Body of pancreas (tissue), 4 donors: ENCODE measurements around the gene DNAH12. TPM values are rescaled to one million over a fixed set of nuclear protein-coding genes. Genes with fewer than 3 reads are reported as not detected.

ENCODE experiments used
- ATAC-seq: fragments of 150-250 bp; one replicate; pipeline ENCODE4 v1.9.1; 2016
- DNase-seq, 4 donors: peaks; one replicate each; pipeline ENCODE4 v3.0.0-alpha.2; 2019
- H3K27ac ChIP-seq, 4 donors: fragments of 200-600 bp; sonication (generic); 1 replicate in 3 of 4; 2 replicates in 1 of 4; pipeline versions ENCODE4 v1.5.1 to v1.6.1; 2016 to 2019; ENCODE audit warnings: mild to moderate bottlenecking in 1 of 4, mixed read lengths in 1 of 4, moderate library complexity in 1 of 4
- H3K27me3 ChIP-seq, 2 donors: fragments of 200-600 bp; sonication (generic); one replicate each; pipeline ENCODE4 v1.6.0; 2016; ENCODE audit warnings: mild to moderate bottlenecking in 1 of 2
- H3K36me3 ChIP-seq, 2 donors: fragments of 200-600 bp; sonication (generic); replicated peaks in 1 of 2; 2 replicates each; pipeline ENCODE4 v1.5.1; 2016; ENCODE audit warnings: low read depth in 2 of 2; ENCODE audit not compliant: insufficient read depth in 1 of 2
- H3K4me1 ChIP-seq: fragments of 200-600 bp; sonication (generic); one replicate; pipeline ENCODE4 v1.6.0; 2016
- H3K4me3 ChIP-seq, 2 donors: fragments of 200-600 bp; sonication (generic); 1 replicate in 1 of 2; 2 replicates in 1 of 2; pipeline ENCODE4 v1.5.1; 2016 to 2019
- H3K9me3 ChIP-seq, 3 donors: fragments of 200-600 bp; sonication (generic); 1 replicate in 2 of 3; 2 replicates in 1 of 3; pipeline ENCODE4 v1.5.1; 2016
- POLR2A ChIP-seq, 3 donors: fragments of 450-650 bp; IDR thresholded peaks; one replicate each; pipeline ENCODE4 v1.6.1; 2016; ENCODE audit warnings: antibody characterized with exemption in 3 of 3, mild to moderate bottlenecking in 2 of 3
- WGBS, 2 donors: methylation state at CpG; one replicate each; pipeline ENCODE4 v1.1.5; 2017; 5-methylcytosine and 5-hydroxymethylcytosine counted together
- intact Hi-C: fragments of 100-400 bp; cut with DNase I; formaldehyde crosslinking; loops from one replicate; pipeline ENCODE4 v1.15.1; 2023
- total RNA-seq, 2 donors: library from RNA; depleted of rRNA; stranded (reverse); fragments of >200 nt; gene quantifications; one replicate each; pipeline ENCODE4 v1.1.0, GENCODE V29; 2016
- TF ChIP-seq, protein P1 (sequence below), 7 experiments: fragments of 450-650 bp in 4 of 7; fragments of 200-600 bp in 3 of 7; sonication (generic) in 3 of 7; IDR thresholded peaks; one replicate each; pipeline ENCODE4 v1.5.1; 2016 to 2019; ENCODE audit warnings: antibody characterized with exemption in 7 of 7

The DNAH12 gene
- total RNA-seq, 2 donors from 2014 or later: 0.52 to 0.99 TPM

- DNase-seq: peak in 3 of 4 donors; percentile 17 to 46 (median 33)
- no peak for TF ChIP-seq POLR2A (IDR thresholded peaks at IDR 0.05)
- TF ChIP-seq, protein P1, sequence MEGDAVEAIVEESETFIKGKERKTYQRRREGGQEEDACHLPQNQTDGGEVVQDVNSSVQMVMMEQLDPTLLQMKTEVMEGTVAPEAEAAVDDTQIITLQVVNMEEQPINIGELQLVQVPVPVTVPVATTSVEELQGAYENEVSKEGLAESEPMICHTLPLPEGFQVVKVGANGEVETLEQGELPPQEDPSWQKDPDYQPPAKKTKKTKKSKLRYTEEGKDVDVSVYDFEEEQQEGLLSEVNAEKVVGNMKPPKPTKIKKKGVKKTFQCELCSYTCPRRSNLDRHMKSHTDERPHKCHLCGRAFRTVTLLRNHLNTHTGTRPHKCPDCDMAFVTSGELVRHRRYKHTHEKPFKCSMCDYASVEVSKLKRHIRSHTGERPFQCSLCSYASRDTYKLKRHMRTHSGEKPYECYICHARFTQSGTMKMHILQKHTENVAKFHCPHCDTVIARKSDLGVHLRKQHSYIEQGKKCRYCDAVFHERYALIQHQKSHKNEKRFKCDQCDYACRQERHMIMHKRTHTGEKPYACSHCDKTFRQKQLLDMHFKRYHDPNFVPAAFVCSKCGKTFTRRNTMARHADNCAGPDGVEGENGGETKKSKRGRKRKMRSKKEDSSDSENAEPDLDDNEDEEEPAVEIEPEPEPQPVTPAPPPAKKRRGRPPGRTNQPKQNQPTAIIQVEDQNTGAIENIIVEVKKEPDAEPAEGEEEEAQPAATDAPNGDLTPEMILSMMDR (IDR thresholded peaks at IDR 0.05): no peak
- intact Hi-C loops: no loop called here
- ATAC-seq: no peak
- WGBS, 2 donors: 63 to 67% methylated on average over 5 to 7 of the region's 7 CpGs
- Histone ChIP-seq H3K4me3 (no peak overlapping the region), H3K4me1 (peaks cover 23% of the 10 kb centered on the region), H3K36me3 (no peaks in the 10 kb centered on the region), H3K27me3 (no peaks in the 10 kb centered on the region), H3K9me3 (no peaks in the 10 kb centered on the region), H3K27ac (peak overlapping the region in 3 of 4 donors; percentile 48 to 81 (median 65))
Measured at GRCh38 chr3:57545636-57546268, 1.6 kb upstream of the DNAH12 start.

- ATAC-seq: no peak
- no peak for TF ChIP-seq POLR2A (IDR thresholded peaks at IDR 0.05)
- TF ChIP-seq, protein P1 (IDR thresholded peaks at IDR 0.05): no peak
- Histone ChIP-seq H3K27ac (no peak overlapping the region), H3K4me3 (no peak overlapping the region), H3K9me3 (no peaks in the 10 kb centered on the region), H3K27me3 (no peaks in the 10 kb centered on the region), H3K4me1 (no peaks in the 10 kb centered on the region), H3K36me3 (no peaks in the 10 kb centered on the region)
- DNase-seq: no peak
- 95 to 98% methylated on average over 3 of the region's 3 CpGs for WGBS, 2 donors
- intact Hi-C loops: no loop called here
Measured at GRCh38 chr3:57538465-57538864, 5.7 kb downstream of the DNAH12 start.

GRCh38 chr3:57530071-57530608, 14.0 kb downstream of the DNAH12 start:
- H3K9me3 ChIP-seq: no peaks in the 10 kb centered on the region
- peak in 2 of 4 donors; percentile 6 to 26 for DNase-seq
- H3K4me1 ChIP-seq: no peaks in the 10 kb centered on the region
- no peak for TF ChIP-seq POLR2A (IDR thresholded peaks at IDR 0.05)
- TF ChIP-seq, protein P1 (IDR thresholded peaks at IDR 0.05): no peak
- peak; percentile 38 for ATAC-seq
- no peaks in the 10 kb centered on the region for H3K36me3 ChIP-seq
- intact Hi-C loops: no loop called here
- H3K27me3 ChIP-seq: no peaks in the 10 kb centered on the region
- H3K27ac ChIP-seq: no peak overlapping the region
- no peak overlapping the region for H3K4me3 ChIP-seq

DNA sequence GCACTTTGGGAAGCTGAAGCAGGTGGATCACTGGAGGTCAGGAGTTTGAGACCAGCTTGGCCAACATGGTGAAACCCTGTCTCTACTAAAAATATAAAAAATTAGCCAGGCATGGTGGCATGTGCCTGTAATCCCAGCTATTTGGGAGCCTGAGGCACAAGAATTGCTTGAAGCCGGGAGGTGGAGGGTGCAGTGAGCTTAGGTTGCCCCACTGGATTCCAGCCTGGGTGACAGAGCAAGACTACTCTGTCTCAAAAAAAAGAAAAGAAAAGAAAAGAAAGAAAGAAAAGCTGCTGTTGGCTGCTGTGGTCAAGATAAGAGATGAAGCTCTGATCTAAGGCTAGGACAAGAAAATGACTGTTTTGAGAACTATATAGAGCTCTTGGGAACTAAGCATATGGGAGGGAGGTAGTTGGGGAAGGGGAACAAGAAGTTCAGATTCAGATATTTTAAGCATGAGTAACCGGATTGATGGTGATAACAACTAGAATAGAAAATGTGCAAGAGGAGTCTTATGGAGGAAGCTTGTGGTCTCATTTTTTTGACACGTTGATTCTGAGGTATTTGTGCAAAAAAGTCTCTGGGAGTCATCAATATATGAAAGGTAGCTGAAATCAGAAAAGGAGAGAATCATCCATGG, 25.7 kb downstream of the DNAH12 start:
- H3K36me3 ChIP-seq: no peaks in the 10 kb centered on the region
- ATAC-seq (no peak), DNase-seq (no peak)
- 74 to 80% methylated on average over 3 of the region's 3 CpGs for WGBS, 2 donors
- no peak overlapping the region for H3K4me3 ChIP-seq
- no peak overlapping the region for H3K27ac ChIP-seq
- TF ChIP-seq, protein P1 (IDR thresholded peaks at IDR 0.05): no peak
- TF ChIP-seq POLR2A (IDR thresholded peaks at IDR 0.05): no peak
- no peaks in the 10 kb centered on the region for H3K4me1 ChIP-seq
- no peaks in the 10 kb centered on the region for H3K9me3 ChIP-seq
- H3K27me3 ChIP-seq: no peaks in the 10 kb centered on the region
- intact Hi-C loops: no loop called here
